Measurements from ENCODE around the gene TTC28.

TTC28 gene

DNA sequence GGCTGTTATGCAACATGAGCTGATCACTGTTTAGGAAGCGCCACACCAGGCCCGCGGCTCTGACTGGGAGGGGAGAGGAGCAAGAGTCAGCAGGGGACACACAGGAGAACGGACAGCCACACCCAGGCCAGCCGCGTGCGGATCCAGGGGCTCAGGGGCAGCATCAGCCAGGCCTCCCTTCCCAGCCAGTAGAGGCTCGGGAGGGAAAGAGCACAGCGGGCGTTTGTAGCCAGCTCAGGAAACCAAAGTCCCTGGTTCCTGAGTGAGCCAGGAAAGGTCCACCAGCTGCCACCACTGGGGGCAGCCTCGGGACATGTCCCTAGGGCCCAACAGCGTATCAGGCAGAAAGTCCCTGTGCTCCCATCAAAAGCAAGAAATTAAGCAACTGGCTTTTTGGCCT, 688.8 kb downstream of the TTC28 start:
- no peak overlapping the region for H3K4me3 ChIP-seq (ENCODE audit: low read depth, low read length)
- CTCF ChIA-PET: interaction anchor here (1.9 to 3.1 kb wide), 3 partner anchors 9 to 110 kb away, joined by 6 to 12 read pairs (median 10); no protein-coding TSS in a partner anchor
- no peak for DNase-seq (ENCODE audit: low read depth, low spot score)
- TF ChIP-seq, protein P1, sequence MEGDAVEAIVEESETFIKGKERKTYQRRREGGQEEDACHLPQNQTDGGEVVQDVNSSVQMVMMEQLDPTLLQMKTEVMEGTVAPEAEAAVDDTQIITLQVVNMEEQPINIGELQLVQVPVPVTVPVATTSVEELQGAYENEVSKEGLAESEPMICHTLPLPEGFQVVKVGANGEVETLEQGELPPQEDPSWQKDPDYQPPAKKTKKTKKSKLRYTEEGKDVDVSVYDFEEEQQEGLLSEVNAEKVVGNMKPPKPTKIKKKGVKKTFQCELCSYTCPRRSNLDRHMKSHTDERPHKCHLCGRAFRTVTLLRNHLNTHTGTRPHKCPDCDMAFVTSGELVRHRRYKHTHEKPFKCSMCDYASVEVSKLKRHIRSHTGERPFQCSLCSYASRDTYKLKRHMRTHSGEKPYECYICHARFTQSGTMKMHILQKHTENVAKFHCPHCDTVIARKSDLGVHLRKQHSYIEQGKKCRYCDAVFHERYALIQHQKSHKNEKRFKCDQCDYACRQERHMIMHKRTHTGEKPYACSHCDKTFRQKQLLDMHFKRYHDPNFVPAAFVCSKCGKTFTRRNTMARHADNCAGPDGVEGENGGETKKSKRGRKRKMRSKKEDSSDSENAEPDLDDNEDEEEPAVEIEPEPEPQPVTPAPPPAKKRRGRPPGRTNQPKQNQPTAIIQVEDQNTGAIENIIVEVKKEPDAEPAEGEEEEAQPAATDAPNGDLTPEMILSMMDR (IDR thresholded peaks at IDR 0.05; ENCODE audit: insufficient read depth, low read length, missing control alignments): peak; percentile 28
- POLR2A ChIA-PET: no interaction called here

DNA sequence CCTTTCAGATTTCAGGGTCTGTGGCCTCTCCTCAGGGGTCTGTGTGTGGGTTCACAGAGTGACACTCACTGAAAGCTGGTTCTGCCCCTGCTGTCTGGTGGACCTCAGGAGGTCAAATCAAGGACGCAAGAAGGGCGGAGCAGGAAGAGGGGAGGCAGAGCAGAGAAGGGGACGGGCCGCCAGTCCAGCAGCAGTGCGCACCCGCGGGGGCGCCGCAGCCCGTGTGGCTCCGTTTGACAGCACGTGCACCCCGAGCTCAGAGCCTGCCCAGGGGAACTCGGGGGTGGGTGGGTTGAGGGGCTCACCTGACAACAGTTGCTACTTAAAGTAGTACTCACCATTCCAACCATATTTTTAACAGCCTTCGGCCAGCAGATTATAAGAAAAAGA, 689.2 kb downstream of the TTC28 start:
- H3K4me3 ChIP-seq (ENCODE audit: low read depth, low read length): no peak overlapping the region
- POLR2A ChIA-PET: no interaction called here

DNA sequence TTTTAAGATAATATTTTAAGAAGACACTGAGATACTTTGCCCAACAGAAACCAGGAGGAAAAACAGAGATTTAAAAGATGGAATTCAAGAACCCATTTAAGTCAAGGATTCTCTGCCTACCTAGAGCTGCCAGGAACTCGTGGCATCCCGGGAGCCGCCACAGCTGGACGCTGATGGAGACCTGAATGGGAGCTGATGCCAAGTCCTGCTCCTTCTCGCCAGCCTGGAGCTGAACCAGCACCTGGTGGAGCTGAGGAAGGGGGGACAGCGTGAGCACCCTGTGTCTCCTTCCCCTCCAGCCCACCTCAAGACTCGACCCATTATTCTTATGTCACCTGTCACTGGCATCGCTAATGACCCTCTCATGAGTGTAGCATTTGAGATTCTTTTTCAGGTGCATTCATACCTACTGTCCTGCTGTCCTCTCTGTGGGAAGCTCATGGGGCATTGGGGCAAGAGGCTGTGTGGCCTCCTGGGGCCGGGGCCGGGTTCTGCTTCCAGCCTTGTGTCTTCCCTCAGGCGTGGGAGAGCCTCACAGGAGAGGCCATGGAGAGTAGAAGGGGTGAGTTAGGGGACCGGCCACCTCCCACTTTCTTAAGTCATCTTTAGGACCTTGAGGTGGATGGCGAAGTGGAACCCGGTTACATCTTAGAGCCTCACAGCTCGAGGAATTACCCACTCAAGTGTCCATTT, 689.7 kb downstream of the TTC28 start:
- TF ChIP-seq, protein P1 (IDR thresholded peaks at IDR 0.05; ENCODE audit: insufficient read depth, low read length, missing control alignments): no peak
- H3K4me3 ChIP-seq (ENCODE audit: low read depth, low read length): no peak overlapping the region
- no peak for DNase-seq (ENCODE audit: low read depth, low spot score)
- ChIA-PET POLR2A (no interaction called here), CTCF (interaction anchor here (1.9 to 3.1 kb wide), 3 partner anchors 10 to 109 kb away, joined by 6 to 12 read pairs (median 10); no protein-coding TSS in a partner anchor)

More for the DNA sequence above, 689.2 kb downstream of the TTC28 start:
- DNase-seq (ENCODE audit: low read depth, low spot score): no peak
- CTCF ChIA-PET: interaction anchor here (1.9 to 3.1 kb wide), 3 partner anchors 9 to 110 kb away, joined by 6 to 12 read pairs (median 10); no protein-coding TSS in a partner anchor
- TF ChIP-seq, protein P1 (IDR thresholded peaks at IDR 0.05; ENCODE audit: insufficient read depth, low read length, missing control alignments): no peak

GRCh38 chr22:27988704-27989103, 690.9 kb downstream of the TTC28 start:
- TF ChIP-seq, protein P1 (IDR thresholded peaks at IDR 0.05; ENCODE audit: insufficient read depth, low read length, missing control alignments): no peak
- DNase-seq (ENCODE audit: low read depth, low spot score): no peak
- POLR2A ChIA-PET: interaction anchor here (0.6 kb wide), 1 partner anchor 1103 kb away, joined by 3 read pairs; no protein-coding TSS in a partner anchor
- H3K4me3 ChIP-seq (ENCODE audit: low read depth, low read length): no peak overlapping the region
- CTCF ChIA-PET: interaction anchor here (0.8 to 3.1 kb wide), 5 partner anchors 11 to 107 kb away, joined by 4 to 10 read pairs (median 6); no protein-coding TSS in a partner anchor

GRCh38 chr22:27987557-27987956, 692.1 kb downstream of the TTC28 start:
- no peak overlapping the region for H3K4me3 ChIP-seq (ENCODE audit: low read depth, low read length)
- POLR2A ChIA-PET: interaction anchor here (0.6 to 0.7 kb wide), 2 partner anchors 9 to 27 kb away, joined by 3 read pairs; no protein-coding TSS in a partner anchor
- TF ChIP-seq, protein P1 (IDR thresholded peaks at IDR 0.05; ENCODE audit: insufficient read depth, low read length, missing control alignments): no peak
- peak; percentile 79 for DNase-seq (ENCODE audit: low read depth, low spot score)
- CTCF ChIA-PET: interaction anchor here (1.4 to 1.8 kb wide), 5 partner anchors 9 to 108 kb away, joined by 3 to 7 read pairs (median 4); no protein-coding TSS in a partner anchor

- POLR2A ChIA-PET: interaction anchor here (0.6 kb wide), 1 partner anchor 28 kb away, joined by 3 read pairs; no protein-coding TSS in a partner anchor
- CTCF ChIA-PET: interaction anchor here (1.4 to 1.8 kb wide), 4 partner anchors 8 to 107 kb away, joined by 3 to 7 read pairs (median 4); no protein-coding TSS in a partner anchor
Observed at GRCh38 chr22:27986937-27987336, 692.7 kb downstream of the TTC28 start.

More at GRCh38 chr22:27986937-27987336, 692.7 kb downstream of the TTC28 start:
- no peak overlapping the region for H3K4me3 ChIP-seq (ENCODE audit: low read depth, low read length)
- TF ChIP-seq, protein P1 (IDR thresholded peaks at IDR 0.05; ENCODE audit: insufficient read depth, low read length, missing control alignments): no peak
- DNase-seq (ENCODE audit: low read depth, low spot score): no peak

All from AG04449 (cell line).